HepG2 (cell line): ENCODE data around the gene CDK13. TPM values are rescaled to one million over a fixed set of nuclear protein-coding genes. Genes with fewer than 3 reads are reported as not detected.

ENCODE experiments used
- BRD4 ChIP-seq: sonication (generic); formaldehyde crosslinking; IDR thresholded peaks from 2 replicates; pipeline ENCODE4 v1.4.0; 2020; ENCODE audit warnings: missing genetic modification reagents
- CBX2 ChIP-seq, 2 experiments: fragments of 200-600 bp in 1 of 2; sonication (generic); formaldehyde crosslinking in 1 of 2; IDR thresholded peaks; 2 replicates each; pipeline versions ENCODE4 v1.7.0 to v1.8.1; 2018 to 2022; ENCODE audit warnings: low read depth in 2 of 2, low read length in 1 of 2, mild to moderate bottlenecking in 1 of 2, missing genetic modification reagents in 1 of 2
- CREB3 ChIP-seq: sonication (generic); formaldehyde crosslinking; IDR thresholded peaks from 2 replicates; pipeline ENCODE4 v1.5.0; 2020; ENCODE audit warnings: missing genetic modification reagents
- HNRNPL ChIP-seq: fragments of 200-400 bp; formaldehyde crosslinking; IDR thresholded peaks from 2 replicates; pipeline ENCODE4 v1.6.1; 2017; ENCODE audit warnings: mild to moderate bottlenecking, low read depth, low read length
- ISL2 ChIP-seq: sonication (generic); formaldehyde crosslinking; IDR thresholded peaks from 2 replicates; pipeline ENCODE4 v1.5.0; 2020; ENCODE audit warnings: missing genetic modification reagents
- MEIS1 ChIP-seq: sonication (generic); formaldehyde crosslinking; IDR thresholded peaks from 2 replicates; pipeline ENCODE4 v1.9.0; 2021; ENCODE audit warnings: mild to moderate bottlenecking, missing genetic modification reagents, moderate library complexity, borderline replicate concordance
- MLXIP ChIP-seq: sonication (generic); formaldehyde crosslinking; IDR thresholded peaks from 2 replicates; pipeline ENCODE4 v1.9.0; 2021; ENCODE audit warnings: missing genetic modification reagents, borderline replicate concordance
- MYPOP ChIP-seq: sonication (generic); formaldehyde crosslinking; IDR thresholded peaks from 2 replicates; pipeline ENCODE4 v1.8.1; 2023; ENCODE audit warnings: mild to moderate bottlenecking, moderate library complexity, missing genetic modification reagents
- NONO ChIP-seq, 2 experiments: fragments of 450-650 bp in 1 of 2; sonication (generic) in 1 of 2; formaldehyde crosslinking in 1 of 2; IDR thresholded peaks in 1 of 2; conservative IDR thresholded peaks in 1 of 2; 2 replicates each; pipeline versions ENCODE4 v1.6.1 to v1.8.0; 2017 to 2022; ENCODE audit warnings: mild to moderate bottlenecking in 1 of 2, missing genetic modification reagents in 1 of 2, moderate library complexity in 1 of 2
- RBM22 ChIP-seq: fragments of 200-400 bp; formaldehyde crosslinking; optimal IDR thresholded peaks from 2 replicates; pipeline ENCODE3; 2017; ENCODE audit warnings: mild to moderate bottlenecking, low read length, moderate library complexity
- REST ChIP-seq, 2 experiments: IDR thresholded peaks; 2 replicates each; pipeline ENCODE4 v1.6.1; 2011 to 2012; ENCODE audit warnings: low read length in 2 of 2, borderline replicate concordance in 1 of 2, low read depth in 1 of 2, mild to moderate bottlenecking in 1 of 2, moderate library complexity in 1 of 2
- SMC3 ChIP-seq: IDR thresholded peaks from 2 replicates; pipeline ENCODE4 v1.6.1; 2011; ENCODE audit warnings: low read length, improper control_type of control experiment
- TGIF2 ChIP-seq: IDR thresholded peaks from 2 replicates; pipeline ENCODE4 v1.6.1; 2016; ENCODE audit warnings: control low read depth, missing compliant biosample characterization
- ZNF282 ChIP-seq: fragments of 450-650 bp; IDR thresholded peaks from 2 replicates; pipeline ENCODE4 v1.6.1; 2018; ENCODE audit not compliant: partially characterized antibody
- ZNF331 ChIP-seq: sonication (generic); formaldehyde crosslinking; IDR thresholded peaks from 2 replicates; pipeline ENCODE4 v1.4.0; 2020; ENCODE audit warnings: missing genetic modification reagents
- ZNF44 ChIP-seq: sonication (generic); formaldehyde crosslinking; IDR thresholded peaks from 2 replicates; pipeline ENCODE4 v1.5.1; 2020; ENCODE audit warnings: mild to moderate bottlenecking, missing genetic modification reagents
- ZNF546 ChIP-seq: sonication (generic); formaldehyde crosslinking; conservative IDR thresholded peaks from 2 replicates; pipeline ENCODE4 v1.8.1; 2023; ENCODE audit warnings: mild to moderate bottlenecking, missing genetic modification reagents
- ZNF562 ChIP-seq: sonication (generic); formaldehyde crosslinking; IDR thresholded peaks from 2 replicates; pipeline ENCODE4 v1.8.0; 2022; ENCODE audit warnings: missing genetic modification reagents, borderline replicate concordance
- ZNF839 ChIP-seq: sonication (generic); formaldehyde crosslinking; IDR thresholded peaks from 2 replicates; pipeline ENCODE4 v1.4.0; 2020; ENCODE audit warnings: missing genetic modification reagents, mild to moderate bottlenecking, borderline replicate concordance
- polyA plus RNA-seq, 8 experiments: library from polyadenylated mRNA; depleted of rRNA in 3 of 8; stranded (reverse) in 7 of 8; unstranded in 1 of 8; fragments of >200 nt; fragmentation: Illumina TruSeq in 4 of 8; extraction: Trizol in 4 of 8; gene quantifications; 2 replicates each; pipeline versions ENCODE4 v1.2.1 to v1.2.3, GENCODE V29; 2011 to 2016; ENCODE audit warnings: low read depth in 4 of 8, missing spikeins in 1 of 8, mixed read lengths in 1 of 8; ENCODE audit not compliant: insufficient read depth in 1 of 8
- total RNA-seq, 5 experiments: library from RNA; depleted of rRNA; stranded (reverse); fragments of >200 nt; fragmentation: Illumina TruSeq; extraction: Trizol; gene quantifications; 2 replicates each; pipeline ENCODE4 v1.2.3, GENCODE V29; 2016; ENCODE audit warnings: low read depth in 1 of 5

CDK13 gene
- total and polyA plus RNA-seq, 2 of the 13 experiments (the other 11 are each of a cell fraction or from before 2014, with no cell fraction given): 21.0 to 40.9 TPM

- TF ChIP-seq NONO (IDR thresholded peaks at IDR 0.05) (no peak), NONO (CRISPR knock-in tag; conservative IDR thresholded peaks at IDR 0.05) (peak; percentile 66), MLXIP (CRISPR knock-in tag) (no peak), SMC3 (no peak), TGIF2 (peak; percentile 33; the same call in 1 of the 2 replicates), ZNF562 (CRISPR knock-in tag) (no peak), MEIS1 (CRISPR knock-in tag) (no peak; the same call in 1 of the 2 replicates), RBM22 (peak; percentile 71), ZNF839 (no peak), ZNF331 (CRISPR knock-in tag) (peak; percentile 86), ISL2 (peak; percentile 54; the same call in 1 of the 2 replicates), ZNF44 (no peak), HNRNPL (peak; percentile 94), CBX2 (IDR thresholded peaks at IDR 0.05; ENCODE audit: low read depth, low read length) (no peak), CBX2 (CRISPR knock-in tag; IDR thresholded peaks at IDR 0.05; ENCODE audit: low read depth) (no peak), CREB3 (CRISPR knock-in tag) (peak; percentile 13), MYPOP (CRISPR knock-in tag) (peak; percentile 86; the same call in 1 of the 2 replicates), ZNF546 (CRISPR knock-in tag) (no peak; the same call in 1 of the 2 replicates), REST (IDR thresholded peaks at IDR 0.05; ENCODE audit: borderline replicate concordance in 1 of 2, low read depth in 1 of 2, low read length in 2 of 2) (peak in 1 of 2 experiments; percentile 59; a peak in 2 of 4 replicates), ZNF282 (no peak), BRD4 (CRISPR knock-in tag) (0 out of 2 replicates have a peak, but pooled peaks have one; percentile 29)
Measured at GRCh38 chr7:40134428-40135316, 184.6 kb downstream of the CDK13 start, which contains the start of the genes MPLKIP and SUGCT (continued).
